Activated T-cell treated with anti-CD3 and anti-CD28 coated beads, Interleukin-2, amount 50 U/mL, for 72 hours (primary cell): ENCODE measurements around the gene CSMD2. TPM values are rescaled to one million over a fixed set of nuclear protein-coding genes. Genes with fewer than 3 reads are reported as not detected.
"Not testable (repeated sequence)": the region's sequence is repeated elsewhere in the genome, so short reads cannot be mapped to it uniquely, and the experiment has no call there.

Experiments used
- ATAC-seq, 2 donors: fragments of 150-1000 bp; cut with Tn5 transposase; replicated peaks in 1 of 2; 2 replicates each; pipeline ENCODE4 v1.10.0; 2021; ENCODE audit warnings: moderate library complexity in 2 of 2, mild to moderate bottlenecking in 1 of 2
- DNase-seq, 2 donors: peaks; one replicate each; pipeline ENCODE4 v3.0.0; 2021 to 2022; ENCODE audit warnings: mixed read lengths in 1 of 2
- H3K27ac Mint-ChIP-seq: one replicate; pipeline ENCODE4 v1.8.0; 2022; ENCODE audit warnings: mild to moderate bottlenecking, moderate library complexity, mixed read lengths
- H3K27me3 Mint-ChIP-seq: one replicate; pipeline ENCODE4 v1.8.0; 2022; ENCODE audit warnings: low read depth, mixed read lengths
- H3K36me3 Mint-ChIP-seq, 2 donors: one replicate each; pipeline ENCODE4 v1.8.0; 2022; ENCODE audit warnings: mixed read lengths in 2 of 2, mild to moderate bottlenecking in 1 of 2; ENCODE audit not compliant: insufficient read depth in 2 of 2
- H3K4me1 Mint-ChIP-seq: one replicate; pipeline ENCODE4 v1.8.0; 2022; ENCODE audit warnings: low read depth, mixed read lengths
- H3K4me3 Mint-ChIP-seq, 2 donors: one replicate each; pipeline ENCODE4 v1.8.0; 2022; ENCODE audit warnings: mild to moderate bottlenecking in 2 of 2, mixed read lengths in 2 of 2, moderate library complexity in 2 of 2
- H3K9me3 Mint-ChIP-seq, 2 donors: one replicate each; pipeline ENCODE4 v1.8.0; 2022; ENCODE audit warnings: mixed read lengths in 2 of 2
- total RNA-seq, 2 donors: library from RNA; stranded (reverse); gene quantifications; one replicate each; pipeline ENCODE4 v1.2.3, GENCODE V29; 2022

CSMD2 gene
- total RNA-seq, 2 donors from 2014 or later: not detected

DNA sequence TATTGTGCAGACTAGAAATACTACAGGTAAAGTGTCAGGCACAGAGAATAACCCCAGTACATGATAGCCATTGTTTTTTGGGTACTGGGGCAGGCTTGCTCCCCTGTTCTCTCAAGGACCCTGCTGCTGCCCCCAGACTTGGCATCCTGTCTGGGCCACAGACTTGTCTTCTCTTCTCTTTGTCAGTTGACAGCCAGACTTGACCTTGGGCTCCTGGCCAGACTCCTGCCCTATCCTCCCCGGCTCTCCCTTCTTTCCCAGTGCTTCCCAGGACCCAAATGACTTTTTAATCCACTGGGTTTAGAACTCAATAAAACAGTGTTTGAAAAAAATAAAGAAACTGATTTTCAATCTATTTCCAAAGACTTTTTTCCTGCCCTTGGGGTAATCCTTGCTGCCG is 649.4 kb downstream of the CSMD2 start:
- Mint-ChIP-seq H3K36me3 (no peaks in the 10 kb centered on the region), H3K27me3 (peaks cover 19% of the 10 kb centered on the region), H3K9me3 (no peaks in the 10 kb centered on the region), H3K27ac (no peak overlapping the region), H3K4me3 (no peak overlapping the region), H3K4me1 (no peaks in the 10 kb centered on the region)
- no peak for DNase-seq
- ATAC-seq: no peak

- peaks cover 19% of the 10 kb centered on the region for H3K27me3 Mint-ChIP-seq
These were observed 649.9 kb downstream of the CSMD2 start for GRCh38 chr1:33515112-33515511.

GRCh38 chr1:33512226-33513011 is 652.6 kb downstream of the CSMD2 start:
- Mint-ChIP-seq H3K4me1 (no peaks in the 10 kb centered on the region), H3K36me3 (no peaks in the 10 kb centered on the region), H3K4me3 (no peak overlapping the region), H3K9me3 (no peaks in the 10 kb centered on the region), H3K27ac (no peak overlapping the region), H3K27me3 (peaks cover 15% of the 10 kb centered on the region)
- DNase-seq (no peak), ATAC-seq (peak in 1 of 2 donors; percentile 41)

More at GRCh38 chr1:33515112-33515511, 649.9 kb downstream of the CSMD2 start:
- DNase-seq: no peak
- Mint-ChIP-seq H3K4me3 (no peak overlapping the region), H3K4me1 (no peaks in the 10 kb centered on the region), H3K36me3 (no peaks in the 10 kb centered on the region), H3K9me3 (no peaks in the 10 kb centered on the region), H3K27ac (no peak overlapping the region)
- ATAC-seq: no peak

- H3K27me3 Mint-ChIP-seq: peaks cover 10% of the 10 kb centered on the region
- H3K9me3 Mint-ChIP-seq, H3K4me1 Mint-ChIP-seq, ATAC-seq, H3K36me3 Mint-ChIP-seq, H3K27ac Mint-ChIP-seq, H3K4me3 Mint-ChIP-seq, DNase-seq: not testable (repeated sequence)
These were observed 655.8 kb downstream of the CSMD2 start for GRCh38 chr1:33509276-33509675.

- DNase-seq (no peak), ATAC-seq (no peak)
- H3K4me1 Mint-ChIP-seq: no peaks in the 10 kb centered on the region
- H3K36me3 Mint-ChIP-seq: no peaks in the 10 kb centered on the region
- H3K9me3 Mint-ChIP-seq: no peaks in the 10 kb centered on the region
- no peak overlapping the region for H3K4me3 Mint-ChIP-seq
- peaks cover 10% of the 10 kb centered on the region for H3K27me3 Mint-ChIP-seq
- no peak overlapping the region for H3K27ac Mint-ChIP-seq
These were observed 656.9 kb downstream of the CSMD2 start for GRCh38 chr1:33508151-33508550.

GRCh38 chr1:33507661-33508060 is 657.4 kb downstream of the CSMD2 start:
- DNase-seq (no peak), ATAC-seq (no peak)
- peaks cover 10% of the 10 kb centered on the region for H3K27me3 Mint-ChIP-seq
- no peaks in the 10 kb centered on the region for H3K9me3 Mint-ChIP-seq
- H3K4me1 Mint-ChIP-seq: no peaks in the 10 kb centered on the region
- H3K36me3 Mint-ChIP-seq: no peaks in the 10 kb centered on the region
- no peak overlapping the region for H3K4me3 Mint-ChIP-seq
- no peak overlapping the region for H3K27ac Mint-ChIP-seq

DNA sequence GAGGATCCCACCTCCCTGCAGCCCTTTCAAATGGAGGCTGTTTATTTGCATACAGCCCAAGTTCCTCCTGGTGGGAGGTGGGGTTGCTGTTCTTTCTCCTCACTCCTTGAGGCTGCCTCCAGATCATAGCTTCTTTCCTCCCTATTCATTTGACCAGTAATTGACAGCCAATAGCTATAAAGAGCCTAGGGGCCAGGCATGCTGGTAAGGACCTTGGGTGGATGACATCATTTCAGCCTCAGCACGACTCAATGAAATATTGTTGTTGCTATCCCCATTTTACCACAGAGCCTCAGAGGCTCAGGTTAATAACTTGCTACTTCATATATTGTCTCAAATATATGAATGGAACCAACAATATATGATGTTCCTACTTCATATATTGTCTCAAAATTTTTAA is 661.5 kb downstream of the CSMD2 start:
- Mint-ChIP-seq H3K4me3 (no peak overlapping the region), H3K27me3 (no peaks in the 10 kb centered on the region), H3K36me3 (peaks cover 0 to 4% of the 10 kb centered on the region in 2 donors), H3K9me3 (peaks cover 0 to 2% of the 10 kb centered on the region in 2 donors), H3K4me1 (no peaks in the 10 kb centered on the region), H3K27ac (no peak overlapping the region)
- no peak for DNase-seq
- no peak for ATAC-seq

DNA sequence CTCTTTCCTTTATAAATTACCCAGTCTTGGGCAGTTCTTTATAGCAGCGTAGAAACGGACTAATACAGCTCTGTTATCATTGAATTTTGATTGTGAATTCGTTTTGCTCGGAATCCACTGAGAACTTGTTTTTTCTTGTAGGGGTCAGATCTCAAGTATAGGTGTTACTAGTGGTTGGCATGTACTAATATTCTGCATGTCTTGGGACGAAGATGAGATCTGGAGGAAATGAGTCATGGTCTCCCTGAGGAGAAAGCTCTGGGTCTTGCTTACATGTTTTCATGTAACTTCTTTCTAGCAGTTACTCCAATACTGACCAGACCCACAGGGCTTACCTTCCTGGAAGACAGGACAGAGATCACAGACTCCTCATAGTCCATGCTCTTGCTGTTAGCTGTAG is 662.3 kb downstream of the CSMD2 start:
- ATAC-seq: no peak

DNA sequence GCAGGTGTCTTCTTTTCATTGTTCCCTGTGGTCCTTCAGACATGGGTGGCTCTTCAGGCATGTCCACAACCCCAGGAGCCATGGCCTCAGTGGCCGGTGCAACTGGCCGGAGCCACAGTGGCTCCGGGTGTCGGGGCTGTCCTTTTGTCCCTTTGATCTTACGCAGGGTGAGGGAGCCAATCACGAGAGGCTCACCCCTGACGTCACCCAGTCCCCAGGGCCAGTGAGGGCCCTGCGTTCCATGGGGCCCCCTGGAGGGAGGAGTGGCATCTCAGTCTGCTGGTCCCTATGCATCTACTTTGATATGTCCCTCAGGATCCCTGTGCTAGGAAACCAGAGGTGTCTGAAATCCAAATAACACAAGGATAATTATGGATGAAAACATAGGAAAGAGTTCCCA is 663.3 kb downstream of the CSMD2 start:
- Mint-ChIP-seq H3K27ac (no peak overlapping the region), H3K4me1 (no peaks in the 10 kb centered on the region)

More for the DNA sequence above, 662.3 kb downstream of the CSMD2 start:
- H3K27me3 Mint-ChIP-seq: no peaks in the 10 kb centered on the region
- H3K4me1 Mint-ChIP-seq: no peaks in the 10 kb centered on the region
- H3K4me3 Mint-ChIP-seq: no peak overlapping the region
- H3K9me3 Mint-ChIP-seq: peaks cover 0 to 2% of the 10 kb centered on the region in 2 donors
- no peak overlapping the region for H3K27ac Mint-ChIP-seq
- H3K36me3 Mint-ChIP-seq: peaks cover 0 to 5% of the 10 kb centered on the region in 2 donors
- DNase-seq: no peak

DNA sequence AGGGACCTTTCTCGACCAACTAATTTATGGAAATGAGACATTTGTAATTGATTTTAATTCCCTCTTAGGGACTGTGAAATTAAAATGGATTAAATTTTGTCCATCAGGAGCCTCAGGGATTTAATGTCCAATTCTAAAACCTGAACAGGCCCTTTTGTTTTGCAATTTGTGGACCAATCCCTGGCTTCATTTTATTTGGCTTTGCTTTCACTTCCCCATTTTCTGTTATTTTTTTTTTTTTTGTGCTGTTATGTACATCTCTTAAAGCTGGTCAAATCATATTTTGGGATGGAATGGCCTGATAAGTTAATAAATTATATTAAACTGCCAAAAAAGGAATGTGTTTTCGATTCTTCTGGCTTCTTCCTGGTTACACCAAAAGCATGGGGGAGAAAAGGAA is 663.7 kb downstream of the CSMD2 start:
- DNase-seq: no peak
- ATAC-seq: no peak
- H3K4me1 Mint-ChIP-seq: no peaks in the 10 kb centered on the region
- H3K36me3 Mint-ChIP-seq: peaks cover 2 to 8% of the 10 kb centered on the region in 2 donors
- H3K27ac Mint-ChIP-seq: no peak overlapping the region
- peaks cover 5 to 7% of the 10 kb centered on the region in 2 donors for H3K9me3 Mint-ChIP-seq
- H3K27me3 Mint-ChIP-seq: no peaks in the 10 kb centered on the region
- H3K4me3 Mint-ChIP-seq: no peak overlapping the region

More for the DNA sequence above, 663.3 kb downstream of the CSMD2 start:
- DNase-seq: no peak
- Mint-ChIP-seq H3K9me3 (peaks cover 5 to 7% of the 10 kb centered on the region in 2 donors), H3K36me3 (peaks cover 2 to 8% of the 10 kb centered on the region in 2 donors), H3K4me3 (no peak overlapping the region), H3K27me3 (no peaks in the 10 kb centered on the region)
- no peak for ATAC-seq

GRCh38 chr1:33500547-33500946 is 664.5 kb downstream of the CSMD2 start:
- DNase-seq (no peak), ATAC-seq (no peak)
- Mint-ChIP-seq H3K27me3 (no peaks in the 10 kb centered on the region), H3K36me3 (peaks cover 3 to 8% of the 10 kb centered on the region in 2 donors), H3K27ac (no peak overlapping the region), H3K9me3 (peaks cover 5 to 7% of the 10 kb centered on the region in 2 donors), H3K4me3 (no peak overlapping the region), H3K4me1 (no peaks in the 10 kb centered on the region)

GRCh38 chr1:33497410-33497809 is 667.6 kb downstream of the CSMD2 start:
- Mint-ChIP-seq H3K36me3 (peaks cover 27 to 29% of the 10 kb centered on the region in 2 donors), H3K4me3 (no peak overlapping the region), H3K9me3 (peaks cover 17 to 23% of the 10 kb centered on the region in 2 donors), H3K27me3 (no peaks in the 10 kb centered on the region), H3K27ac (no peak overlapping the region), H3K4me1 (no peaks in the 10 kb centered on the region)
- DNase-seq (no peak), ATAC-seq (no peak)

- Mint-ChIP-seq H3K27ac (no peak overlapping the region), H3K4me3 (no peak overlapping the region), H3K27me3 (no peaks in the 10 kb centered on the region), H3K9me3 (peaks cover 17 to 23% of the 10 kb centered on the region in 2 donors), H3K4me1 (no peaks in the 10 kb centered on the region), H3K36me3 (peaks cover 36 to 42% of the 10 kb centered on the region in 2 donors)
- ATAC-seq: no peak
- DNase-seq: no peak
These were observed 670.1 kb downstream of the CSMD2 start for GRCh38 chr1:33494929-33495328.

DNA sequence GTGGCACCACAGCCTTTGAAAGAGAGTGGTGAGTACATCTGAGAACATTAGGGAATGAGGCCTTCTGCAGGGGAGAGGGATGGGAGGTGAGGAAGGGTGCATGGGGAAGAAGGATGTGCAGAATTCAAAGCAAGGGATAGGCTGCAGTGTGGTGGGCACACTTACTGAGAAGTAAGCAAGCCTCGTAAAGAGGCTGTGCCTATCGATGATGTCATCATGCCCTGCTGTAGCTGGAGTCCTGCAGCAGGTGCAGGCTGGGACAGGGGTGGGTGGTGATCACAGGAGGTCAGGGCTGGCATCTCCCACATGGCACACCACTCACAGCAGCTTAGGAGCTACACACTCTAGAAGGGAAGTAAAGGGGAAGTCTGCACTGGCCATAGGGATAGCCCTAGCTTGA is 676.4 kb downstream of the CSMD2 start:
- no peak overlapping the region for H3K27ac Mint-ChIP-seq
- no peaks in the 10 kb centered on the region for H3K4me1 Mint-ChIP-seq
- peaks cover 29 to 40% of the 10 kb centered on the region in 2 donors for H3K36me3 Mint-ChIP-seq
- H3K27me3 Mint-ChIP-seq: no peaks in the 10 kb centered on the region
- no peak for DNase-seq
- H3K4me3 Mint-ChIP-seq: no peak overlapping the region
- no peak for ATAC-seq
- peaks cover 1 to 10% of the 10 kb centered on the region in 2 donors for H3K9me3 Mint-ChIP-seq
